Measurements from ENCODE around the gene CECR2.

CECR2 gene

GRCh38 chr22:17369439-17370025 lies at the start of gene CECR2:
CECR2 (plus strand) TSS chr22:17369460; CDS start chr22:17369784, 324 bp downstream.
- in situ Hi-C loops (cut with HindIII; ENCODE audit: low pct_ligation_motif_present, low pct_unique_long_range_greater_than_20kb, low sequenced_read_pairs), result no loop called here
- DNase-seq, result peak; percentile 10

- in situ Hi-C loops (cut with HindIII; ENCODE audit: low pct_ligation_motif_present, low pct_unique_long_range_greater_than_20kb, low sequenced_read_pairs), result no loop called here
- no peak for DNase-seq
Observed at GRCh38 chr22:17319546-17319945, 49.7 kb upstream of the CECR2 start.

GRCh38 chr22:17322511-17322910 lies 46.7 kb upstream of the CECR2 start:
- DNase-seq, result no peak
- in situ Hi-C loops (cut with HindIII; ENCODE audit: low pct_ligation_motif_present, low pct_unique_long_range_greater_than_20kb, low sequenced_read_pairs), result no loop called here

GRCh38 chr22:17331690-17332089 lies 37.6 kb upstream of the CECR2 start:
- DNase-seq, result no peak
- in situ Hi-C loops (cut with HindIII; ENCODE audit: low pct_ligation_motif_present, low pct_unique_long_range_greater_than_20kb, low sequenced_read_pairs), result no loop called here

- in situ Hi-C loops (cut with HindIII; ENCODE audit: low pct_ligation_motif_present, low pct_unique_long_range_greater_than_20kb, low sequenced_read_pairs), result no loop called here
- DNase-seq, result no peak
Observed at GRCh38 chr22:17332109-17332800, 37.0 kb upstream of the CECR2 start.

- in situ Hi-C loops (cut with HindIII; ENCODE audit: low pct_ligation_motif_present, low pct_unique_long_range_greater_than_20kb, low sequenced_read_pairs), result no loop called here
- no peak for DNase-seq
Observed at GRCh38 chr22:17334059-17334458, 35.2 kb upstream of the CECR2 start.

- in situ Hi-C loops (cut with HindIII; ENCODE audit: low pct_ligation_motif_present, low pct_unique_long_range_greater_than_20kb, low sequenced_read_pairs), result no loop called here
- DNase-seq, result no peak
Observed at GRCh38 chr22:17334983-17335382, 34.3 kb upstream of the CECR2 start.

- no peak for DNase-seq
- in situ Hi-C loops (cut with HindIII; ENCODE audit: low pct_ligation_motif_present, low pct_unique_long_range_greater_than_20kb, low sequenced_read_pairs), result no loop called here
Observed at GRCh38 chr22:17336061-17336460, 33.2 kb upstream of the CECR2 start.

- DNase-seq, result no peak
- in situ Hi-C loops (cut with HindIII; ENCODE audit: low pct_ligation_motif_present, low pct_unique_long_range_greater_than_20kb, low sequenced_read_pairs), result no loop called here
Observed at GRCh38 chr22:17337639-17338038, 31.6 kb upstream of the CECR2 start.

GRCh38 chr22:17339095-17339693 lies 30.1 kb upstream of the CECR2 start:
- in situ Hi-C loops (cut with HindIII; ENCODE audit: low pct_ligation_motif_present, low pct_unique_long_range_greater_than_20kb, low sequenced_read_pairs), result no loop called here

GRCh38 chr22:17342361-17342760 lies 26.9 kb upstream of the CECR2 start:
- in situ Hi-C loops (cut with HindIII; ENCODE audit: low pct_ligation_motif_present, low pct_unique_long_range_greater_than_20kb, low sequenced_read_pairs), result no loop called here
- DNase-seq, result no peak

More at GRCh38 chr22:17339095-17339693, 30.1 kb upstream of the CECR2 start:
- no peak for DNase-seq

GRCh38 chr22:17343766-17344165 lies 25.5 kb upstream of the CECR2 start:
- DNase-seq, result no peak
- in situ Hi-C loops (cut with HindIII; ENCODE audit: low pct_ligation_motif_present, low pct_unique_long_range_greater_than_20kb, low sequenced_read_pairs), result no loop called here

- in situ Hi-C loops (cut with HindIII; ENCODE audit: low pct_ligation_motif_present, low pct_unique_long_range_greater_than_20kb, low sequenced_read_pairs), result no loop called here
Observed at GRCh38 chr22:17346578-17346977, 22.7 kb upstream of the CECR2 start.

GRCh38 chr22:17347724-17348123 lies 21.5 kb upstream of the CECR2 start:
- in situ Hi-C loops (cut with HindIII; ENCODE audit: low pct_ligation_motif_present, low pct_unique_long_range_greater_than_20kb, low sequenced_read_pairs), result no loop called here
- DNase-seq, result no peak

More at GRCh38 chr22:17346578-17346977, 22.7 kb upstream of the CECR2 start:
- DNase-seq, result no peak

GRCh38 chr22:17348464-17349103 lies 20.7 kb upstream of the CECR2 start:
- no peak for DNase-seq

GRCh38 chr22:17349172-17349571 lies 20.1 kb upstream of the CECR2 start:
- in situ Hi-C loops (cut with HindIII; ENCODE audit: low pct_ligation_motif_present, low pct_unique_long_range_greater_than_20kb, low sequenced_read_pairs), result no loop called here
- DNase-seq, result no peak

More at GRCh38 chr22:17348464-17349103, 20.7 kb upstream of the CECR2 start:
- in situ Hi-C loops (cut with HindIII; ENCODE audit: low pct_ligation_motif_present, low pct_unique_long_range_greater_than_20kb, low sequenced_read_pairs), result no loop called here

GRCh38 chr22:17350292-17350691 lies 19.0 kb upstream of the CECR2 start:
- DNase-seq, result no peak
- in situ Hi-C loops (cut with HindIII; ENCODE audit: low pct_ligation_motif_present, low pct_unique_long_range_greater_than_20kb, low sequenced_read_pairs), result no loop called here

- in situ Hi-C loops (cut with HindIII; ENCODE audit: low pct_ligation_motif_present, low pct_unique_long_range_greater_than_20kb, low sequenced_read_pairs), result no loop called here
- DNase-seq, result no peak
Observed at GRCh38 chr22:17352798-17353197, 16.5 kb upstream of the CECR2 start.

- no peak for DNase-seq
- in situ Hi-C loops (cut with HindIII; ENCODE audit: low pct_ligation_motif_present, low pct_unique_long_range_greater_than_20kb, low sequenced_read_pairs), result no loop called here
Observed at GRCh38 chr22:17357688-17358087, 11.6 kb upstream of the CECR2 start.
